OCI-LY7 (cell line): ENCODE results near the gene LPP. TPM values are rescaled to one million over a fixed set of nuclear protein-coding genes. Genes with fewer than 3 reads are reported as not detected.
A peak's percentile ranks its signal among the peaks of the same experiment; 100 is the strongest.

Experiments
- BruUV-seq: library from RNA; stranded (reverse); fragments of 400-500 nt; replicated peaks from 2 replicates; lab custom pipeline; 2021; lab: Mats Ljungman, UMichigan
- CTCF ChIA-PET: fragments of 300-600 bp; sonication (Branson Sonifier 250); formaldehyde crosslinking; loops from one replicate; lab custom pipeline; 2022; ENCODE audit warnings: antibody characterized with exemption; ENCODE audit not compliant: unreplicated experiment; lab: Charles Lee
- POLR2A ChIA-PET: fragments of 300-600 bp; sonication (Branson Sonifier 250); formaldehyde crosslinking; loops from one replicate; lab custom pipeline; 2022; ENCODE audit warnings: antibody characterized with exemption; lab: Charles Lee
- DNase-seq: peaks from one replicate; pipeline ENCODE4 v3.0.0-alpha.2; 2015; ENCODE audit warnings: low spot score
- H2AFZ ChIP-seq: fragments of 200-600 bp; sonication (generic), shearing (Covaris generic); 2 replicates; pipeline ENCODE4 v1.6.1; 2014; ENCODE audit warnings: mild to moderate bottlenecking, antibody characterized with exemption, low read length, moderate library complexity
- H3K27ac ChIP-seq: fragments of 200-600 bp; sonication (generic); 2 replicates; pipeline ENCODE4 v1.5.1; 2014; ENCODE audit warnings: mixed run types, low read depth, mild to moderate bottlenecking, moderate library complexity, low read length, inconsistent platforms; ENCODE audit not compliant: poor library complexity, severe bottlenecking
- H3K36me3 ChIP-seq: fragments of 200-600 bp; sonication (generic); 2 replicates; pipeline ENCODE4 v1.6.1; 2014; ENCODE audit warnings: mild to moderate bottlenecking, antibody characterized with exemption, low read length, moderate library complexity, mixed read lengths; ENCODE audit not compliant: insufficient read depth
- H3K4me1 ChIP-seq: fragments of 200-600 bp; sonication (generic); 2 replicates; pipeline ENCODE4 v1.5.1; 2014; ENCODE audit warnings: mild to moderate bottlenecking, low read length; ENCODE audit not compliant: insufficient read depth, poor library complexity, severe bottlenecking
- H3K4me2 ChIP-seq: fragments of 200-600 bp; sonication (generic); 2 replicates; pipeline ENCODE4 v1.6.1; 2014; ENCODE audit warnings: mild to moderate bottlenecking, low read length
- H3K4me3 ChIP-seq: fragments of 200-600 bp; sonication (generic); 2 replicates; pipeline ENCODE4 v1.5.1; 2014; ENCODE audit warnings: mild to moderate bottlenecking, low read depth, low read length; ENCODE audit not compliant: poor library complexity, severe bottlenecking
- H3K79me2 ChIP-seq: fragments of 200-600 bp; sonication (generic); 2 replicates; pipeline ENCODE4 v1.6.1; 2016; ENCODE audit warnings: low read depth, mild to moderate bottlenecking, low read length, moderate library complexity, mixed read lengths; ENCODE audit not compliant: insufficient read depth
- H3K9me2 ChIP-seq: fragments of 200-600 bp; sonication (generic); 2 replicates; pipeline ENCODE4 v1.6.1; 2016; ENCODE audit warnings: mild to moderate bottlenecking, low read length, mixed read lengths; ENCODE audit not compliant: insufficient read depth
- H3K9me3 ChIP-seq: fragments of 200-600 bp; sonication (generic); 2 replicates; pipeline ENCODE4 v1.6.1; 2014; ENCODE audit warnings: mild to moderate bottlenecking, mixed run types, low read length, mixed read lengths
- H4K20me1 ChIP-seq: fragments of 200-600 bp; sonication (generic); 2 replicates; pipeline ENCODE4 v1.6.1; 2014; ENCODE audit warnings: mild to moderate bottlenecking, antibody characterized with exemption, low read length, moderate library complexity, mixed read lengths; ENCODE audit not compliant: insufficient read depth
- EZH2phosphoT487 ChIP-seq: fragments of 200-600 bp; sonication (generic); IDR thresholded peaks from 2 replicates; pipeline ENCODE4 v1.6.1; 2018; ENCODE audit warnings: low read depth, borderline replicate concordance, mild to moderate bottlenecking, mixed run types, antibody characterized with exemption, low read length, moderate library complexity, mixed read lengths
- intact Hi-C: fragments of 100-400 bp; cut with micrococcal nuclease; formaldehyde crosslinking; loops from one replicate; pipeline ENCODE4 v1.10.0; 2022; ENCODE audit not compliant: unreplicated experiment
- total RNA-seq, 2 experiments: library from RNA; depleted of rRNA in 1 of 2; stranded (reverse); fragments of >200 nt in 1 of 2; shearing (Covaris generic) in 1 of 2; gene quantifications; 2 replicates each; pipeline ENCODE4 v1.2.3, GENCODE V29; 2014 to 2022
- TF ChIP-seq, protein P1 (sequence below): fragments of 200-600 bp; sonication (generic); conservative IDR thresholded peaks from 2 replicates; pipeline ENCODE4 v1.5.1; 2014; ENCODE audit warnings: mild to moderate bottlenecking, antibody characterized with exemption, low read length, moderate library complexity, mixed read lengths

The LPP gene
- total RNA-seq, 2 experiments from 2014 or later, result 10.9 to 119 TPM

DNA sequence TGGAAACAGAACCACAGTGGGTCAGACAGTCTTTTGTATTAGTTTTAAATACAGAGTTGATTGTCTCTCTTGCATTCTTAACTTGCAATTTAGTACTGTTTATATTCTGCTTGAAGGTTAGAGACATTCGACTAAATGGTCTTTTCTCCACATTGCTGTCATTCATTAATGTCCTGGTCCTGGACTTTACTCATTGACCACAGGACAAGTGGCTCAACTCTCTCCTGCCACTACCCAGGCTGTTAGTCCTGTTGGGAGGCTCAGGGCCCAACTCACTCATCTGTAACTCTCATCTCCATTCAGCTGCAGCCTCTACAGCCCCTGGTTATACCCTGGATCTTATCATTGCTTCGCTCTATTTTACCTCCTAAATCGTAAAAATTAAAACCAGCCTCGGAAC, 427.4 kb downstream of the LPP start:
- intact Hi-C loops, result loop anchor here (5.0 kb wide), 4 partner anchors 171 to 839 kb away; no protein-coding TSS in a partner anchor
- Histone ChIP-seq H3K4me3 (peak overlapping the region; percentile 54), H3K79me2 (no peaks in the 10 kb centered on the region), H4K20me1 (no peaks in the 10 kb centered on the region), H2AFZ (no peak overlapping the region; the same call in 1 of the 2 replicates), H3K36me3 (no peaks in the 10 kb centered on the region), H3K27ac (peak overlapping the region; percentile 84), H3K4me1 (peaks cover 77% of the 10 kb centered on the region), H3K9me2 (no peaks in the 10 kb centered on the region), H3K9me3 (no peaks in the 10 kb centered on the region), H3K4me2 (peak overlapping the region; percentile 73)
- ChIA-PET POLR2A (interaction anchor here (1.3 kb wide), 1 partner anchor 13 kb away, joined by 3 read pairs; no protein-coding TSS in a partner anchor), CTCF (no interaction called here)
- no peak for TF ChIP-seq EZH2phosphoT487
- peak; percentile 17 for DNase-seq
- BruUV-seq, result TSS peak; percentile 95

DNA sequence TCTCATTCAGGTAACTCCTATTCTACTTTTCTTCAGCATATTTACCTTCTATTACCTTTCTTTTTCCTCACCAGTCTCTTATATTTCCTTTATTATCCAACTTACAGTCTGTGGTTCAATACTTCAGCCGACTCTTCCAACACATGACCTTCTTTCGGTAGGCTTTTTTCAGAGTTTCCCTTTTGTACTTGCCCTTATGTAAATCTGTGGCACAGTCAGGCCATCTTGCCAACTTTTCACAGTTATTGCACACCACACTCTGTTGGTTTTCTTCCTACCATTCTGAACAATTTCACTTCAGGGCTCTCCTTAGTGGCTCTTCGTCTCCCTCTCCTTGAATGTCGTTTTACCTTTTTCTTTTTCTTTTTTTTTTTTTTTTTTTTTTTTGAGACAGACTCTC, 427.8 kb downstream of the LPP start:
- Histone ChIP-seq H3K9me2 (no peaks in the 10 kb centered on the region), H3K36me3 (no peaks in the 10 kb centered on the region), H3K4me2 (peak overlapping the region; percentile 73), H3K4me3 (peak overlapping the region; percentile 54), H2AFZ (no peak overlapping the region; the same call in 1 of the 2 replicates), H3K4me1 (peaks cover 77% of the 10 kb centered on the region), H4K20me1 (no peaks in the 10 kb centered on the region), H3K27ac (peak overlapping the region; percentile 84), H3K79me2 (no peaks in the 10 kb centered on the region), H3K9me3 (no peaks in the 10 kb centered on the region)
- TF ChIP-seq EZH2phosphoT487, result no peak
- TF ChIP-seq, protein P1, sequence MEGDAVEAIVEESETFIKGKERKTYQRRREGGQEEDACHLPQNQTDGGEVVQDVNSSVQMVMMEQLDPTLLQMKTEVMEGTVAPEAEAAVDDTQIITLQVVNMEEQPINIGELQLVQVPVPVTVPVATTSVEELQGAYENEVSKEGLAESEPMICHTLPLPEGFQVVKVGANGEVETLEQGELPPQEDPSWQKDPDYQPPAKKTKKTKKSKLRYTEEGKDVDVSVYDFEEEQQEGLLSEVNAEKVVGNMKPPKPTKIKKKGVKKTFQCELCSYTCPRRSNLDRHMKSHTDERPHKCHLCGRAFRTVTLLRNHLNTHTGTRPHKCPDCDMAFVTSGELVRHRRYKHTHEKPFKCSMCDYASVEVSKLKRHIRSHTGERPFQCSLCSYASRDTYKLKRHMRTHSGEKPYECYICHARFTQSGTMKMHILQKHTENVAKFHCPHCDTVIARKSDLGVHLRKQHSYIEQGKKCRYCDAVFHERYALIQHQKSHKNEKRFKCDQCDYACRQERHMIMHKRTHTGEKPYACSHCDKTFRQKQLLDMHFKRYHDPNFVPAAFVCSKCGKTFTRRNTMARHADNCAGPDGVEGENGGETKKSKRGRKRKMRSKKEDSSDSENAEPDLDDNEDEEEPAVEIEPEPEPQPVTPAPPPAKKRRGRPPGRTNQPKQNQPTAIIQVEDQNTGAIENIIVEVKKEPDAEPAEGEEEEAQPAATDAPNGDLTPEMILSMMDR, result no peak
- POLR2A ChIA-PET, result interaction anchor here (0.6 to 1.3 kb wide), 4 partner anchors 12 to 294 kb away, joined by 3 to 5 read pairs (median 3); no protein-coding TSS in a partner anchor
- DNase-seq, result peak; percentile 78
- BruUV-seq, result no TSS peak
- CTCF ChIA-PET, result no interaction called here
- intact Hi-C loops, result loop anchor here (5.0 kb wide), 4 partner anchors 171 to 839 kb away; no protein-coding TSS in a partner anchor

DNA sequence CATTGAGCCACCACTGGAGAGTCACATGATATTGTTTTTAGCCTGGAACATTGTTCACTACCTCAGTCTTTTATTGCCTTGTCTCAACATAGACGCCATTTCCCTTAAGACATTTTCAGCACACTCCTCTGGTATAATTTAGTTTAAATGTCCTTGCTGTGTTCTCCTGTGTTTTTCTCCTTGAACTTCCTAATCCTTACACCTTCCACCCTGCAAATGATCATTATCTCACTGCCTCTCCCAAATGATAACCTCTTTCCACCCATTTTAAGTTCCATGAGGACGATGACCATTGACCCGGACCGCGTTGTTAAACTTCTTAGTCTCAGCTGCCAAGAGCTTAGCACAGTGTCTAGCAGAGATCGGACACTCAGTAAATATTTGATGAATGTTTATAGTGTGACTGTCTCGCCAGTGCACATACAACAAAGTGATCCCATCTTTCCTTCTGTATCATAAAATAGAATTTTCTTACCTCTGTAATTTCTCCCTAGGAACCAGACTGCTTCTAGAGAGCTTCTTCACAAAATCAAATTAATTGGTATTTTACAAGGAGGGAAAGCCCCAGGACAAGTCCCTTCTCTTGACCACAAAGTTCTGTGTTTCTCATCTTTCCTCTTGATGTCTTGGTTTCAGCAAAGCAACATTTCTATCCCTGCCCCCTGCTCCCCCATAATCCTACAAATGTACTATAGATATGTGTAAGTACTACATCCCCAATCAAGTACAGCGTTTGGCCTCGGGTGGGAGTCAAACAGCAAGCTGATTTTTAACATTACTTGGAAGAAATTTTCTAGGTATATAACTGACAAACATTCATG, 429.6 kb downstream of the LPP start:
- H3K4me3 ChIP-seq, result peak overlapping the region; percentile 9
- no peaks in the 10 kb centered on the region for H3K9me3 ChIP-seq
- ChIA-PET POLR2A (interaction anchor here (0.6 to 1.8 kb wide), 7 partner anchors 9 to 1769 kb away, joined by 3 to 8 read pairs (median 3); no protein-coding TSS in a partner anchor), CTCF (no interaction called here)
- H2AFZ ChIP-seq, result peak overlapping the region; percentile 25; the same call in 1 of the 2 replicates
- no peaks in the 10 kb centered on the region for H4K20me1 ChIP-seq
- H3K9me2 ChIP-seq, result no peaks in the 10 kb centered on the region
- H3K4me1 ChIP-seq, result peaks cover 81% of the 10 kb centered on the region
- DNase-seq, result peak; percentile 10
- BruUV-seq, result no TSS peak
- intact Hi-C loops, result loop anchor here (5.0 kb wide), 4 partner anchors 169 to 841 kb away; no protein-coding TSS in a partner anchor
- no peaks in the 10 kb centered on the region for H3K36me3 ChIP-seq
- TF ChIP-seq EZH2phosphoT487, result no peak
- TF ChIP-seq, protein P1, result no peak
- peak overlapping the region; percentile 84 for H3K27ac ChIP-seq
- H3K79me2 ChIP-seq, result no peaks in the 10 kb centered on the region
- peak overlapping the region; percentile 41 for H3K4me2 ChIP-seq
